NCI-H1092 (cell line): ENCODE data around the gene CR2.
"Not testable (repeated sequence)": the region's sequence is repeated elsewhere in the genome, so short reads cannot be mapped to it uniquely, and the experiment has no call there.

Experiments
- DNase-seq: peaks from one replicate; lab custom pipeline; 2025; lab: John Stamatoyannopoulos, UW

CR2 gene

GRCh38 chr1:207454046-207454964 lies at the start of gene CR2:
Gene CR2 (plus strand): TSS chr1:207454328. CDS start chr1:207454419, 91 bp downstream.
- DNase-seq: no peak

GRCh38 chr1:207404849-207405525 lies 49.1 kb upstream of the CR2 start:
- peak; percentile 13 for DNase-seq

GRCh38 chr1:207405814-207406213 lies 48.3 kb upstream of the CR2 start:
- DNase-seq: no peak

GRCh38 chr1:207407655-207408260 lies 46.4 kb upstream of the CR2 start:
- no peak for DNase-seq

- no peak for DNase-seq
Measured at GRCh38 chr1:207412845-207413244, 41.3 kb upstream of the CR2 start.

GRCh38 chr1:207414606-207415108 lies 39.5 kb upstream of the CR2 start:
- no peak for DNase-seq

- no peak for DNase-seq
Measured at GRCh38 chr1:207417076-207417475, 37.1 kb upstream of the CR2 start.

- no peak for DNase-seq
Measured at GRCh38 chr1:207418351-207418750, 35.8 kb upstream of the CR2 start.

GRCh38 chr1:207420109-207420508 lies 34.0 kb upstream of the CR2 start:
- DNase-seq: no peak

- no peak for DNase-seq
Measured at GRCh38 chr1:207421078-207421477, 33.0 kb upstream of the CR2 start.

GRCh38 chr1:207423560-207424292 lies 30.4 kb upstream of the CR2 start:
- no peak for DNase-seq

GRCh38 chr1:207424570-207425131 lies 29.5 kb upstream of the CR2 start:
- DNase-seq: no peak

- DNase-seq: no peak
Measured at GRCh38 chr1:207427832-207428585, 26.1 kb upstream of the CR2 start.

GRCh38 chr1:207428783-207429182 lies 25.3 kb upstream of the CR2 start:
- no peak for DNase-seq

- DNase-seq: no peak
Measured at GRCh38 chr1:207429963-207430362, 24.2 kb upstream of the CR2 start.

GRCh38 chr1:207430602-207431001 lies 23.5 kb upstream of the CR2 start:
- no peak for DNase-seq

GRCh38 chr1:207431508-207431907 lies 22.6 kb upstream of the CR2 start:
- no peak for DNase-seq

GRCh38 chr1:207433435-207433834 lies 20.7 kb upstream of the CR2 start:
- DNase-seq: no peak

- DNase-seq: not testable (repeated sequence)
Measured at GRCh38 chr1:207436746-207437145, 17.4 kb upstream of the CR2 start.

GRCh38 chr1:207440626-207441025 lies 13.5 kb upstream of the CR2 start:
- DNase-seq: no peak
